Fibroblast of villous mesenchyme (primary cell): ENCODE results near the gene GALNTL6. TPM values are rescaled to one million over a fixed set of nuclear protein-coding genes. Genes with fewer than 3 reads are reported as not detected.
"Not testable (repeated sequence)": the region's sequence is repeated elsewhere in the genome, so short reads cannot be mapped to it uniquely, and the experiment has no call there.

Experiments
- DNase-seq: peaks from one replicate; pipeline ENCODE4 v3.0.0-alpha.2; 2010; ENCODE audit warnings: low read depth
- H3K4me3 ChIP-seq: 2 replicates; pipeline ENCODE4 v1.5.1; 2011; ENCODE audit warnings: low read depth, mild to moderate bottlenecking, low read length
- total RNA-seq: library from RNA; depleted of rRNA; stranded (reverse); fragments of >200 nt; gene quantifications from 2 replicates; pipeline ENCODE4 v1.2.3, GENCODE V29; 2012
- TF ChIP-seq, protein P1 (sequence below): IDR thresholded peaks from 2 replicates; pipeline ENCODE4 v1.5.1; 2012; ENCODE audit warnings: low read depth, mild to moderate bottlenecking, low read length; ENCODE audit not compliant: insufficient read depth

Gene GALNTL6
- total RNA-seq, 1 donor: not detected

- DNase-seq: peak; percentile 9
- no peak overlapping the region for H3K4me3 ChIP-seq
- TF ChIP-seq, protein P1, sequence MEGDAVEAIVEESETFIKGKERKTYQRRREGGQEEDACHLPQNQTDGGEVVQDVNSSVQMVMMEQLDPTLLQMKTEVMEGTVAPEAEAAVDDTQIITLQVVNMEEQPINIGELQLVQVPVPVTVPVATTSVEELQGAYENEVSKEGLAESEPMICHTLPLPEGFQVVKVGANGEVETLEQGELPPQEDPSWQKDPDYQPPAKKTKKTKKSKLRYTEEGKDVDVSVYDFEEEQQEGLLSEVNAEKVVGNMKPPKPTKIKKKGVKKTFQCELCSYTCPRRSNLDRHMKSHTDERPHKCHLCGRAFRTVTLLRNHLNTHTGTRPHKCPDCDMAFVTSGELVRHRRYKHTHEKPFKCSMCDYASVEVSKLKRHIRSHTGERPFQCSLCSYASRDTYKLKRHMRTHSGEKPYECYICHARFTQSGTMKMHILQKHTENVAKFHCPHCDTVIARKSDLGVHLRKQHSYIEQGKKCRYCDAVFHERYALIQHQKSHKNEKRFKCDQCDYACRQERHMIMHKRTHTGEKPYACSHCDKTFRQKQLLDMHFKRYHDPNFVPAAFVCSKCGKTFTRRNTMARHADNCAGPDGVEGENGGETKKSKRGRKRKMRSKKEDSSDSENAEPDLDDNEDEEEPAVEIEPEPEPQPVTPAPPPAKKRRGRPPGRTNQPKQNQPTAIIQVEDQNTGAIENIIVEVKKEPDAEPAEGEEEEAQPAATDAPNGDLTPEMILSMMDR: no peak
Measured at GRCh38 chr4:173039617-173040577, 1226.7 kb downstream of the GALNTL6 start.

- DNase-seq: no peak
- TF ChIP-seq, protein P1: no peak
- H3K4me3 ChIP-seq: no peak overlapping the region
Measured at GRCh38 chr4:173041482-173041881, 1228.3 kb downstream of the GALNTL6 start.

GRCh38 chr4:173042139-173042538 is 1228.9 kb downstream of the GALNTL6 start:
- not testable (repeated sequence) for DNase-seq, H3K4me3 ChIP-seq

DNA sequence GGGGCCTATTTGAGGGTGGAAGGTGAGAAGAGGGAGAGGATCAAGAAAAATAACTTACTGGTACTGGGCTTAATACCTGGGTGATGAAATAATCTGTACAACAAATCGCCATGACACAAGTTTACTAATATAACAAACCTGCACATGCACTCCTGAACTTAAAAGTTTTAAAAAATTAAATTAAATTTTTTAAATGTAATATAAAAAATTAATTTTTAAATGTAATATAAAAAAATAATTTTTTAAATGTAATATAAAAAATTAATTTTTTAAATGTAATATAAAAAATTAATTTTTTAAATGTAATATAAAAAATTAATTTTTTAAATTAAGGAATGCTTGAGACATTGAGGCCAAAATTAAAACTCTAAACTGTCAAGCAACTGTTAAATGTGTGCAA is 1231.1 kb downstream of the GALNTL6 start:
- H3K4me3 ChIP-seq: no peak overlapping the region
- TF ChIP-seq, protein P1: no peak
- no peak for DNase-seq

DNA sequence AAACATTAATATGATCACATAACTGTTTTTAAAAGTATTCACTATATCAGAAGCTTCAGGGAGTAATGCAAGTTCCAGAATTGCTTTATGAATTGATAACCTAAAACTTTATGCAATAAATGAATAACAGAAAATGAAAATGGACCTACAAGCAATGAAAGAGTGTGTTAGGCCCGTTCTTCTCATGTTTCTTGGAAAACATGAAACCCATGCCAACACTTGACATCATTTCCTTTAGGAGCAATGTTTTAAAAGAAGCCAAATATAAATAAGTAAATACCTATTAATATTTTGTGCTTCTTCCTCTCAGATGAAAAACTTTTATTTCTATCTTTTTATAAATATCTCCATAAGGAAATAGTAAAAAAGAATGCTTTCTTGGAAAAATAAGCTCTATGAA is 1232.4 kb downstream of the GALNTL6 start:
- TF ChIP-seq, protein P1: no peak
- no peak for DNase-seq
- no peak overlapping the region for H3K4me3 ChIP-seq

- DNase-seq: no peak
- no peak overlapping the region for H3K4me3 ChIP-seq
- TF ChIP-seq, protein P1: no peak
Measured at GRCh38 chr4:173046144-173046543, 1232.9 kb downstream of the GALNTL6 start.

- TF ChIP-seq, protein P1: no peak
- no peak overlapping the region for H3K4me3 ChIP-seq
- DNase-seq: no peak
Measured at GRCh38 chr4:173046818-173047217, 1233.6 kb downstream of the GALNTL6 start.
